ENCODE measurements around the gene SBF2.

Gene SBF2

GRCh38 chr11:10029386-10030121 is 264.5 kb downstream of the SBF2 start:
- H3K4me3 ChIP-seq (ENCODE audit: low read length in 2 of 2): no peak overlapping the region
- no peaks in the 10 kb centered on the region for H3K9me3 ChIP-seq (replicated peaks in 1 of 2; ENCODE audit: control insufficient read depth in 2 of 2, insufficient read depth in 1 of 2, low read depth in 1 of 2, low read length in 2 of 2)
- H2AFZ ChIP-seq (ENCODE audit: low read length): no peak overlapping the region
- no peak overlapping the region for H3K18ac ChIP-seq (ENCODE audit: low read length)
- H3K14ac ChIP-seq (ENCODE audit: low read length): no peak overlapping the region
- no CpG with 5 or more reads among the region's 3 CpGs for WGBS, 2 donors (ENCODE audit: extremely low coverage in 2 of 2, insufficient read length in 2 of 2, insufficient replicate concordance in 1 of 2)
- peaks cover 0 to under 1% of the 10 kb centered on the region in 2 donors for H3K4me1 ChIP-seq (ENCODE audit: control insufficient read depth in 2 of 2, insufficient read depth in 1 of 2, low read depth in 1 of 2, low read length in 2 of 2)
- H3K9ac ChIP-seq (ENCODE audit: low read depth, low read length, poor library complexity): no peak overlapping the region
- H4K8ac ChIP-seq (ENCODE audit: low read depth, low read length): no peak overlapping the region
- H2BK5ac ChIP-seq (ENCODE audit: low read length): no peak overlapping the region
- H2BK15ac ChIP-seq (ENCODE audit: low read length): no peak overlapping the region
- no peaks in the 10 kb centered on the region for H3K27me3 ChIP-seq (ENCODE audit: control insufficient read depth in 3 of 3, insufficient read depth in 3 of 3, low read depth in 1 of 3, low read length in 3 of 3)
- H3K27ac ChIP-seq (replicated peaks; ENCODE audit: low read length): no peak overlapping the region
- no peak for DNase-seq (ENCODE audit: low spot score)
- H3K36me3 ChIP-seq (replicated peaks in 1 of 2; ENCODE audit: control insufficient read depth in 2 of 2, insufficient read depth in 2 of 2, low read length in 2 of 2): peaks cover 0 to 20% of the 10 kb centered on the region in 2 donors
- no peak overlapping the region for H2BK12ac ChIP-seq (ENCODE audit: low read length)
- H3K23ac ChIP-seq (ENCODE audit: low read depth, low read length, poor library complexity): no peak overlapping the region
- no peak overlapping the region for H3K4ac ChIP-seq (ENCODE audit: low read length)
- no peak overlapping the region for H2BK120ac ChIP-seq (ENCODE audit: low read depth, low read length)
- no peak overlapping the region for H3K4me2 ChIP-seq (ENCODE audit: insufficient read depth, low read length, poor library complexity, severe bottlenecking)
- no peak overlapping the region for H4K91ac ChIP-seq (ENCODE audit: low read depth, low read length, poor library complexity)
- H3K79me1 ChIP-seq (ENCODE audit: low read depth, low read length): no peaks in the 10 kb centered on the region
- no peak overlapping the region for H2AK5ac ChIP-seq (ENCODE audit: low read depth, low read length)

DNA sequence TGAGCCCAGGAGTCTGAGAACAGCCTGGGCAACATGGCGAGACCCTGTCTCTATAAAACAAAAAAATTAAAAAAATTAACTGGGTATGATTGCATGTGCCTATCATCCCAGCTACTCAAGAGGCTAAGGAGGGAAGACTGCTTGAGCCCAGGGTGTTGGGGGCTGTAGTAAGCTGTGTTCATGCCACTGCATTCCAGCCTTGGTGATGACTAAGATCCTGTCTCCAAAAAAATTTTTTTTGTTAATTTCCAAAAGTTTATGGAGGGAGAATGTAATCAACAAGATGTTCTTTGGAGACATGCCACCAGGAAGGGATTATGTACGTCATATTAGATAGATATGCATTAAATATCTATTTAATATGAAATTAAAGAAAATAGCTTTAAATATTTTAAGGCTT is 267.5 kb downstream of the SBF2 start:
- Histone ChIP-seq H3K23ac (ENCODE audit: low read depth, low read length, poor library complexity) (no peak overlapping the region), H3K27ac (replicated peaks; ENCODE audit: low read length) (no peak overlapping the region), H3K18ac (ENCODE audit: low read length) (no peak overlapping the region), H2BK120ac (ENCODE audit: low read depth, low read length) (no peak overlapping the region), H3K4me3 (ENCODE audit: low read length in 2 of 2) (no peak overlapping the region), H3K27me3 (ENCODE audit: control insufficient read depth in 3 of 3, insufficient read depth in 3 of 3, low read depth in 1 of 3, low read length in 3 of 3) (no peaks in the 10 kb centered on the region), H2AFZ (ENCODE audit: low read length) (no peak overlapping the region), H4K8ac (ENCODE audit: low read depth, low read length) (no peak overlapping the region), H4K91ac (ENCODE audit: low read depth, low read length, poor library complexity) (no peak overlapping the region), H2BK5ac (ENCODE audit: low read length) (no peak overlapping the region), H3K79me1 (ENCODE audit: low read depth, low read length) (no peaks in the 10 kb centered on the region), H3K36me3 (replicated peaks in 1 of 2; ENCODE audit: control insufficient read depth in 2 of 2, insufficient read depth in 2 of 2, low read length in 2 of 2) (peaks cover 0 to 20% of the 10 kb centered on the region in 2 donors), H2BK12ac (ENCODE audit: low read length) (no peak overlapping the region), H3K4me1 (ENCODE audit: control insufficient read depth in 2 of 2, insufficient read depth in 1 of 2, low read depth in 1 of 2, low read length in 2 of 2) (peaks cover 4% of the 10 kb centered on the region in 2 donors), H2BK15ac (ENCODE audit: low read length) (no peak overlapping the region), H3K9me3 (replicated peaks in 1 of 2; ENCODE audit: control insufficient read depth in 2 of 2, insufficient read depth in 1 of 2, low read depth in 1 of 2, low read length in 2 of 2) (no peaks in the 10 kb centered on the region), H2AK5ac (ENCODE audit: low read depth, low read length) (no peak overlapping the region), H3K14ac (ENCODE audit: low read length) (no peak overlapping the region), H3K4ac (ENCODE audit: low read length) (no peak overlapping the region), H3K4me2 (ENCODE audit: insufficient read depth, low read length, poor library complexity, severe bottlenecking) (no peak overlapping the region), H3K9ac (ENCODE audit: low read depth, low read length, poor library complexity) (no peak overlapping the region)
- no peak for DNase-seq (ENCODE audit: low spot score)
- no CpG with 5 or more reads among the region's 2 CpGs for WGBS, 2 donors (ENCODE audit: extremely low coverage in 2 of 2, insufficient read length in 2 of 2, insufficient replicate concordance in 1 of 2)

DNA sequence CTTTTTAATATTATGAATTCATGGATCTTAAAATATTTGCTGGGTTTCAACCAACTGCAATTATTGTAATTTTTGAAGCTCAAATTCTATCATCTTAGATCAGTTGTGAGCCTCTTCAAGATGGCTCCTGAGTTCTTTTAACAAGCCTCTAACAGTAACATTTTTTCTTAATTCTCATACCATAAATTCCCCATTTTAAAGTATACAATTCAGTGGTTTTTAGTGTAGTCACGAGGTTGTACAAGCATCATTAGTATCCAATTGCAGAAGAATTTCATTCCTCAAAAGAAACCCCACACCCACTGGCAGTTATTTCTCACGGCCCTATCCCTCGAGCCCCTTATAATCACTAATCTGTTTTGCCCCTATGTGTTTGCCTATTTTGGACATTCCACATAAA is 270.8 kb downstream of the SBF2 start:
- no peak overlapping the region for H3K18ac ChIP-seq (ENCODE audit: low read length)
- H3K9me3 ChIP-seq (replicated peaks in 1 of 2; ENCODE audit: control insufficient read depth in 2 of 2, insufficient read depth in 1 of 2, low read depth in 1 of 2, low read length in 2 of 2): no peaks in the 10 kb centered on the region
- no peak overlapping the region for H2BK120ac ChIP-seq (ENCODE audit: low read depth, low read length)
- H3K36me3 ChIP-seq (replicated peaks in 1 of 2; ENCODE audit: control insufficient read depth in 2 of 2, insufficient read depth in 2 of 2, low read length in 2 of 2): peaks cover 0 to 9% of the 10 kb centered on the region in 2 donors
- no peaks in the 10 kb centered on the region for H3K79me1 ChIP-seq (ENCODE audit: low read depth, low read length)
- H3K23ac ChIP-seq (ENCODE audit: low read depth, low read length, poor library complexity): no peak overlapping the region
- no peak overlapping the region for H3K9ac ChIP-seq (ENCODE audit: low read depth, low read length, poor library complexity)
- H4K91ac ChIP-seq (ENCODE audit: low read depth, low read length, poor library complexity): no peak overlapping the region
- no peak for DNase-seq (ENCODE audit: low spot score)
- no peak overlapping the region for H2BK12ac ChIP-seq (ENCODE audit: low read length)
- H3K4me1 ChIP-seq (ENCODE audit: control insufficient read depth in 2 of 2, insufficient read depth in 1 of 2, low read depth in 1 of 2, low read length in 2 of 2): peaks cover 4% of the 10 kb centered on the region in 2 donors
- no peak overlapping the region for H3K14ac ChIP-seq (ENCODE audit: low read length)
- no peak overlapping the region for H3K4ac ChIP-seq (ENCODE audit: low read length)
- H3K27me3 ChIP-seq (ENCODE audit: control insufficient read depth in 3 of 3, insufficient read depth in 3 of 3, low read depth in 1 of 3, low read length in 3 of 3): no peaks in the 10 kb centered on the region
- no peak overlapping the region for H3K4me2 ChIP-seq (ENCODE audit: insufficient read depth, low read length, poor library complexity, severe bottlenecking)
- H2BK5ac ChIP-seq (ENCODE audit: low read length): no peak overlapping the region
- no peak overlapping the region for H2AK5ac ChIP-seq (ENCODE audit: low read depth, low read length)
- H3K27ac ChIP-seq (replicated peaks; ENCODE audit: low read length): no peak overlapping the region
- no peak overlapping the region for H4K8ac ChIP-seq (ENCODE audit: low read depth, low read length)
- H2AFZ ChIP-seq (ENCODE audit: low read length): no peak overlapping the region
- no peak overlapping the region for H2BK15ac ChIP-seq (ENCODE audit: low read length)
- no CpG with 5 or more reads among the region's 3 CpGs for WGBS, 2 donors (ENCODE audit: extremely low coverage in 2 of 2, insufficient read length in 2 of 2, insufficient replicate concordance in 1 of 2)
- H3K4me3 ChIP-seq (ENCODE audit: low read length in 2 of 2): no peak overlapping the region

- no peak overlapping the region for H4K91ac ChIP-seq (ENCODE audit: low read depth, low read length, poor library complexity)
- H3K27me3 ChIP-seq (ENCODE audit: control insufficient read depth in 3 of 3, insufficient read depth in 3 of 3, low read depth in 1 of 3, low read length in 3 of 3): no peaks in the 10 kb centered on the region
- no peak overlapping the region for H3K14ac ChIP-seq (ENCODE audit: low read length)
- H2BK120ac ChIP-seq (ENCODE audit: low read depth, low read length): no peak overlapping the region
- no peak overlapping the region for H2BK15ac ChIP-seq (ENCODE audit: low read length)
- H3K4me2 ChIP-seq (ENCODE audit: insufficient read depth, low read length, poor library complexity, severe bottlenecking): no peak overlapping the region
- H3K4ac ChIP-seq (ENCODE audit: low read length): no peak overlapping the region
- H2BK5ac ChIP-seq (ENCODE audit: low read length): no peak overlapping the region
- H2AFZ ChIP-seq (ENCODE audit: low read length): no peak overlapping the region
- no peaks in the 10 kb centered on the region for H3K9me3 ChIP-seq (replicated peaks in 1 of 2; ENCODE audit: control insufficient read depth in 2 of 2, insufficient read depth in 1 of 2, low read depth in 1 of 2, low read length in 2 of 2)
- no CpG with 5 or more reads among the region's 2 CpGs for WGBS, 2 donors (ENCODE audit: extremely low coverage in 2 of 2, insufficient read length in 2 of 2, insufficient replicate concordance in 1 of 2)
- DNase-seq (ENCODE audit: low spot score): no peak
- no peak overlapping the region for H3K27ac ChIP-seq (replicated peaks; ENCODE audit: low read length)
- H3K4me1 ChIP-seq (ENCODE audit: control insufficient read depth in 2 of 2, insufficient read depth in 1 of 2, low read depth in 1 of 2, low read length in 2 of 2): peaks cover 4% of the 10 kb centered on the region in 2 donors
- H2AK5ac ChIP-seq (ENCODE audit: low read depth, low read length): no peak overlapping the region
- no peak overlapping the region for H3K9ac ChIP-seq (ENCODE audit: low read depth, low read length, poor library complexity)
- no peak overlapping the region for H3K23ac ChIP-seq (ENCODE audit: low read depth, low read length, poor library complexity)
- no peak overlapping the region for H3K4me3 ChIP-seq (ENCODE audit: low read length in 2 of 2)
- no peak overlapping the region for H3K18ac ChIP-seq (ENCODE audit: low read length)
- peaks cover 0 to 5% of the 10 kb centered on the region in 2 donors for H3K36me3 ChIP-seq (replicated peaks in 1 of 2; ENCODE audit: control insufficient read depth in 2 of 2, insufficient read depth in 2 of 2, low read length in 2 of 2)
- H4K8ac ChIP-seq (ENCODE audit: low read depth, low read length): no peak overlapping the region
- no peaks in the 10 kb centered on the region for H3K79me1 ChIP-seq (ENCODE audit: low read depth, low read length)
- H2BK12ac ChIP-seq (ENCODE audit: low read length): no peak overlapping the region
Measured at GRCh38 chr11:10022764-10023163, 271.3 kb downstream of the SBF2 start.
